Stimulated activated naive CD8-positive, alpha-beta T cell treated with anti-CD3 and anti-CD28 coated beads, Interleukin-15, Interleukin-2, amounts not matched to agents 100 U/mL and 50 U/mL, for 24 hours (primary cell): Measurements from ENCODE around the gene UBE2F.

Experiments
- ATAC-seq: fragments of 150-1000 bp; cut with Tn5 transposase; one replicate; pipeline ENCODE4 v1.10.0; 2021
- DNase-seq: peaks from one replicate; pipeline ENCODE4 v3.0.0; 2021

UBE2F gene

GRCh38 chr2:238080518-238080917 is 113.7 kb downstream of the UBE2F start:
- no peak for DNase-seq
- ATAC-seq = no peak

- DNase-seq (no peak), ATAC-seq (no peak)
Measured at GRCh38 chr2:238081150-238081549, 114.3 kb downstream of the UBE2F start.

- ATAC-seq (no peak), DNase-seq (no peak)
Measured at GRCh38 chr2:238081561-238081960, 114.7 kb downstream of the UBE2F start.

DNA sequence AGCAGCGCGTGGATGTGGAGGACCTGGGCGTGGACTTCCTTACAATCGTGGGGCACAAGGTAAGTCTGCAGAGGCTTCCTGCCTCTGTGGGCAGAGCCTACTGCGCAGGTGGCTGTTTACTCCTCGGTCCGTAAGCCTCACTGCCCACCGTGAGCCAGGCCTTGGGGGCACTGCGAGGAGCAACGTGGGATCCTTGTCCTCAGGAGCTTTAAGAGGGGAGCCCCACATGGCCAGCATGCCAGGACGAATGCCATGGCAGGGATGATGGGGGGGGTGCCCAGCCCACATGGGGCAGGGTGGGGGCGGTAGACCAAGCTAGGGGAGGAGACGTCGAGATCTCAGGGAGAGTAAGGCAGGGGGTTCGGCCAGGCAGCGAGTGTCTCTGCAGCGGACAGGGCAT is 115.3 kb downstream of the UBE2F start:
- DNase-seq = no peak
- ATAC-seq = no peak

DNA sequence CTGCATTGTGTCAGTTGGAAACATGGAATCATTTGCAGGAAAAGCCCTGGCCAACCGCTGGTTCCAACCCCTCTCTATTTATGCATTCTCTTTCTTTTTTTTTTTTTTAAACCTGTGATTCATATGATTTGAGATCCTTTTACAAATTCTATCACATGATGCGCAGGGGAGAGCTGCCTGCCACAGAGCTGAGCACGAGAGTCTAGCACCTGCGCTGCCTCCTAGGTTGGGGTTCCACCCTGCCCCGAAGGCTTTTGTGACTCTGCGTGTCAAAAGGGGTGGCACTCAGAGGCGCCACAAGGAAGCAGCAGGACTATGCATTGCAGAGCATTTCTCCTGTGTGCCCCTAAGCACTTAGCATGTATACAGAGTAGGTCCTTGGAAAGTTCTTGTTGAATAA is 116.0 kb downstream of the UBE2F start:
- ATAC-seq (no peak), DNase-seq (no peak)

DNA sequence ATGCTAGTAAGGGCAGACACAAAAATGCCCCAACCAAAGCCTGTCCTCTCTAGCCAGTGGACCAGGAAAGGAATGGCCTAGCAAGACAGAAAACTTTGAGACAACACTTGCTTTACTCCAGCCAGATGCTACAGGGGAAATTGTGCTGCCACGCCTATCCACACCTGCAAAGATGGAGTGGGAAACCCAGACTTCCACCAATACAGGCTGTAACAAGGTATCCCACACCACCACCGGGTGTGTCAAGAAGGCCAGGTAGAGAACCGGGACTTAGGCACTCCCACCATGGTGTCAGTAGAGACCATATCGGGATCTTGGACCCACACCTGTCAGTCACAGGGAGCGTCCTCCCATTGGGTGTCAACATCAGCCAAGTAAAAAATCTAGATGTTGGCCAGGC is 117.1 kb downstream of the UBE2F start:
- no peak for DNase-seq
- no peak for ATAC-seq

DNA sequence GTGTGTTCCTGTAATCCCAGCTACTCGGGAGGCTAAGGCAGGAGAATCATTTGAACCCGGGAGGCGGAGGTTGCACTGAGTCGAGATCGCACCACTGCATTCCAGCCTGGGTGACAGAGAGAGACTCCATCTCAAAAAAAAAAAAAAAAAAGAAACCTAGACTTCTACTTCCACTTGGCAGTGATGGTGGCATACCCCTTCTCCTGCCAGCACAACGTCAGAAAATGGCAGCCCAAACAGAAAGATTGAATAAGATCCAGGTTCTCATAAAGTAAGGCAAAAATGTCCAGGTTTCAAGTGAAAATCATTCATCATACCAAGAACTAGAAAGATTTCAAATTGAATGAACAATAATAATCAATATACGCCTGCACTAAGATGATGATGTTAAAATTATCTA is 117.9 kb downstream of the UBE2F start:
- DNase-seq (no peak), ATAC-seq (no peak)

GRCh38 chr2:238085899-238086298 is 119.1 kb downstream of the UBE2F start:
- ATAC-seq = no peak
- no peak for DNase-seq

DNA sequence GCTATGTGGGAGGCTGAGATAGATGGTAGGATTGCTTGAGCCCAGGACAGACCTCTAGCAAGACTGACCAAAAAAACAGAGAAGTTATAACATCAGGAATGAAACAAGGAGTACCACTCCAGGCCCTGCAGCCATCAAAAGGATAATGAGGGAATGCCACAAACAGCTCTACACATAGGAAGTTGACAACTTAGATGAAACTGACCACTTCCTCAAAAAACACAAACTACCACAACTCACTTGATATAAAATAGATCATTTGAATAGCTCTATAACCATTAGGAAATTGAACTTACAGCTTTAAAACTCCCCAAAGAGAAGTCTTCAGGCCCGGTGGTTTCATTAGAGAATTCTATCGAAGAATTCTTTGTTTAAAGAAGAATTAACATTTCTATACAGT is 120.4 kb downstream of the UBE2F start:
- no peak for DNase-seq
- no peak for ATAC-seq

GRCh38 chr2:238090887-238091286 is 124.1 kb downstream of the UBE2F start:
- DNase-seq = no peak

DNA sequence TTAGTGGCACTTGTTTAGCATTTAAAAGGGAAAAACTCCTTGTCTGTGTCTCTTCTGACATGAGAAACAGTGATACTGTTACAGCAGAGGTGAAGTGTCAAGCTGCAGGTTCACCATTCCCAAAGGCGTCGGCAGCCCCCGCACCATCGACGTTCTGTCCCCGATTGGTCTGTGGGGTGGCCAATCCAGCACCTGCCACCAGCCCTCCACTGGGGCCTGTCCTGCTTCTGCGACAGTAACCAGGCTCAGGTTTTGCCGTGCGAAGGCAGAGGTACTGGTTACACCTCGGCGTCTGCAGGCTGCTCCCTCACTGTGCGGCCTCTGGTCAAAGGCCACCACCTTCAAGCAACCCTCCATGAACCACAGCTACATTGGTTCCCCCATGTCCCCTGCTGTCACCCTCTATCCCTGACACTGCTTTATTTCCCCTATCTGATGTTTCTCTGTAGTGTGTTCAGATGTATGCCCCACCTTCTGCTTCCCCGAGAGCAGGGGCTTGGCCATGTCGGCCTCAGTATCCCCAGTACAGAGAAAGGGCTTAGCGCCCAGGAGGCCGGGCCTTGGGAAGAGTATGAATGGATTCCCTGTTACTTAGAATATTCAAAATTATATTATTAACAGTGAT is 124.7 kb downstream of the UBE2F start:
- ATAC-seq (no peak), DNase-seq (no peak)

More at GRCh38 chr2:238090887-238091286, 124.1 kb downstream of the UBE2F start:
- no peak for ATAC-seq
